GM21786 (cell line): Measurements from ENCODE around the gene PFKFB3.
"Not testable (repeated sequence)": the region's sequence is repeated elsewhere in the genome, so short reads cannot be mapped to it uniquely, and the experiment has no call there.

Experiments
- ATAC-seq: cut with Tn5 transposase; IDR thresholded peaks from one replicate; pipeline ENCODE4 v1.9.1; 2021; ENCODE audit not compliant: unreplicated experiment

PFKFB3 gene

DNA sequence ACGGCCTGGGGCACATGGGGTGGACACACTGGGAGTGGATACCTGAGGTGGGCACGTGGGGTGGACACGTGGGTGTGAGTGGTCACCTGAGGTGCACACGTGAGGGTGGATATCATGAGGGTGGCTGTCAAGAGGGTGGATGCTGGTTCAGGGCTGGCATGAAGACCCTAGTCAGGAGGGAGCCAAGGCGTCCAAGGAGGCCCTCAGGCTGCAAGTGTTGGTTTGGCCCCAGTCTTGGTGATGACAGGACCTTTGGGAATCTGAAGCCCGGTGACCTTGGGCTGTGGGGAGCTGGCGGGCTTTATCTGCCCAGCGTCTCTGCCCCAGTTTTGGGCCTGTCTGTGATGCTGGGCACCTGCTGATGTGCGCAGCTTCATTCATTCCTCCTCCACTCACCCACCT, 24.9 kb upstream of the PFKFB3 start:
- ATAC-seq: no peak

DNA sequence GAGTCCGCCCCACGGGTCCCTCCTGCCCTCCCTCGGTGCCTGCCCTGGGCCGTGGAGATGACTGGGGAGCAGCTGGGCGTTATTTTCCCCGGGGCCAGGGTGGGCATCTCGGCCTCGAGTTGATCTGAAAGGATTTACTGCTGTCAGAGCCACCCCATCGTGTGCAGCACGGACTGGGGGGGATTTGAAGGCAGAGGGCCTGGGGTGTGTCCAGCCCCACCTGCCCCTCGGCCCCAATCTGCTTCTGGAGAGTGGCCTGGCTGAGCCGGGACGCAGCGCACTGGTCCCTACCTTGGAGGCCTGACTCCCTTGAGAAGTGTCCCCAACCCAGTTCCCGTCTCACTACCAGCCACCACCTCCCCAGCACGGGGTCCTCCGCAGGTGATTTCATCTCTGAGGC, 24.2 kb upstream of the PFKFB3 start:
- no peak for ATAC-seq

DNA sequence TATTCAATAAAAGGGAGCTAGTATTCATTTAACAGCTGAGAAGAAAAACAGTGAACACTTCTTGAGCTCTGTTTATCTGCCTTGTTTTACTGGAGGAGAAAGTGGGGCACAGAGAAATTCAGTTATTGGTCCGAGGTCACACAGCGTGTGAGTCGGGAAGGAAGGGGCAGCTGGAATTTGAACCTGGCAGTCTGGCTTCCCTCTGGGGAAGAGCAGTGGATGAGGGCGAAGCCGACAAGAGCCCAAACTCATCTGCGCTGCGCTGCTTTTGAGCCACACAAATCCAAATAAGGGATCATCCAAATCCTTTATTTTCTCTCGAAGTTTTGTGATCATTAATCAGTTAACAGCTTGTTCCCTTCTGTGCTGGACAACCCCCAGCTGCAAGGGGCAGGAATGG, 23.7 kb upstream of the PFKFB3 start:
- no peak for ATAC-seq

DNA sequence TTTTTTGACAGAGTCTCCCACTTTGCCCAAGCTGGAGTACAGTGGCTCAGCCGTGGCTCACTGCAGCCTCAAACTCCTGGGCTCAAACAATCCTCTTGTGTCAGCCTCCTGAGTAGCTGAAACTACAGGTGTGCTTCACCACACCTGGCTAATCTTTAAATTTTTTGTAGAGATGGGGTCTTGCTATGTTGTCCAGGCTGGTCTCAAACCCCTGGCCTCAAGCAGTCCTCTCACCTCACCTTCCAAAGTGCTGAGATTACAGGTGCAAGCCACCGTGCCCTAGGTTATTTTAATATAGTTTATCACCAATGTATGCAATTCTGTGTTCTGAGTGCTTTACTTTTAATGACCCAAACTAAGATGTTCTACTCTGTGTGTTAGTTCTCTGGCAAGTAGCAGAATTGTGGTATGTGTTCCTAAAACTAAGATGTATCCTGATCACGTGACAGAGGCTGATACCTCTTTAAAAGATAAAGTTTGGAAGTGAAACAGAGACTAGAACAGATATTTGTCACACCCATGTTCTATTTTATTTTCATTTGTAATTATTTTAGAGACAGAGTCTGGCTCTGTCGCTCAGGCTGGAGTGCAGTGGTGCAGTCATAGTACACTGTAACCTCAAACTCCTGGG, 22.1 kb upstream of the PFKFB3 start:
- no peak for ATAC-seq

DNA sequence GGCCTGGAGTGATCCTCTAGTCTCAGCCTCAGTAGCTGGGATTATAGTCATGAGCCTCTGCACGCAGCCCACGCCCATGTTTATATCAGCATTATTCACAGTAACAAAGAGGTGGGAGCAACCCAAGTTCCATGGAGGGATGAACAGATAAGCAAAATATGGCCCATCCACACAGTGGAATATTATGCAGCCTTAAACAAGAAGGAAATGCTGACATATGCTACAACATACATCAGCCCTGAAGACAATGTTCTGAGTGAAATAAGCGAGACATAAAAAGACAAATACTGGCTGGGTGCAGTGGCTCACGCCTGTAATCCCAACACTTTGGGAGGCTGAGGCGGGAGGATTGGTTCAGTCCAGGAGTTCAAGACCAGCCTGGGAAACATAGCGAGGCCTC, 21.5 kb upstream of the PFKFB3 start:
- no peak for ATAC-seq

DNA sequence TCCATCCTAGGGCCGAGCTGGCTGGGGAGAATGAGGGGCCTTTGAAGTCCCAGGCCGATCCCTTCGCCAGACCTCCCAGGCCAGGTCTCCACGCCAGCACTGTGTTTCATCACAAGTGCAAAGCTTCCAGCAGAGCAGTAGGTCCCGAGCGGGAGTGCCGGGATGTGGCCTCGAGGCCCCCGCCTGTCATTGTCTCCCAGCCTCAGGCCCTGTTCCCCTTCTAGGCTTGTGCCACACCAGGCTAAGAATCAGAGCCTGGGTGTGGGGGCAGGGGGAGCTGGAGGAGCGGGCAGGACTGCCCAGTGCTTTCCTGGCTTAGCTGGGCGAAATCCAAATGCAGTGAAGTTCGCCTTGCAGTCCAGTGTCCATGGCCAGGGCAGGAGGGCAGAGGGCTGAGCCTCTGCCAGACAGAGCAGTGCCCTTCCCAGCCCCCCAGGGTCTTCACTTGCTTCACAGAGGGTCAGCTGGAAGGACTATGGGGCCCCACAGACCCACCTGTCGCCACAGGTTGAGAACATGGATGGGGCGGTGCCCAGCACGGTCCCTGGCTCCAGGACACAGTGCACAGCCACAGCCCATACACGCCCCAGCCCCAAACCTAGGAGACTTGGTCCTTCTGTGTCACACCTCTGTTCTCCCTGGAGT, 20.2 kb upstream of the PFKFB3 start:
- ATAC-seq: no peak

DNA sequence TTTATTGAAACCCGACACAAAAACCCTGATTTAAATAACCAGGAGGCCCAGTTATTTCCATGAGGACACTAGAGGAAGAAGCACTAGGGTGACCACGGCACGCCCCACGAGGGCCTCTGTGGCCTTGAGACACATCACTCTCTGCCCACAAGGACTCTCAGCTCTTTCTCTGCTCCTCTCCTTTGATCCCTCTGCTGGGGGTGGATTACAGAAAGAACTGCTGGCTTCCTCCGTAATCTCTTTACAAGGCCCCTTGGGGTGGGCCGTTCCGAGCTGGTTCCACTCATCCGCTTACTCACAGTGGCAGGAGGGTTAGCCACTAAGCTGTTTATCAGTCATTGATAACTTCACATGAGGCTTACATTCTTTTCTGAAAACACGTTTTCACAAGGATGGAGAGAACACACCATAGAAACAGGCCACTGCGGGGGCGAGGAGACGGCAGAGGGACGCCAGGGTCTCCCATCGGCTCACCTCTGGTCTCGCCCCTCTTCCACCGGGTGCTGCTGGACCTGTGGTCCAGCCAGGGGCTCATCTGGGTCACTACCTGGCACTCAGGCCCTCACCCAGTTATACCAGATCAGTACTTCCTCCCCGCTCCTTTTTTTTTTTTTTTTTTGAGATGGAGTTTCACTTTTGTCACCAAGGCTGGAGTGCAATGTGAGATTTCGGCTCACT, 17.6 kb upstream of the PFKFB3 start:
- ATAC-seq: no peak

DNA sequence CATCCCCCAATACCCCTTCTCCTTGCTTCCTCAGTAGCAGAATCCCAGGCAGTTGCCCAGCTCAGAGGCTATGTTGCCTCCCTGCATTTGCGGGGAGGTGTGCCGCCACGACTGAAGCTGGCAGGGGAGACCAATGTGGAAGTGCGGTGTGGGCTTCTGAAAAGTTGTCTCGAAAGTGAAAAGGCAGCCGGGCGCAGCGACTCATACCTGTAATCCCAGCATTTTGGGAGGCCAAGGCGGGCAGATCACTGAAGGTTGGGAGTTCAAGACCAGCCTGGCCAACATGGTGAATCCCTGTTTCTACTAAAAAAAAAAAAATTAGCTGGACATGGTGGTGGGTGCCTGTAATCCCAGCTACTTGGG, 15.9 kb upstream of the PFKFB3 start:
- ATAC-seq: no peak

DNA sequence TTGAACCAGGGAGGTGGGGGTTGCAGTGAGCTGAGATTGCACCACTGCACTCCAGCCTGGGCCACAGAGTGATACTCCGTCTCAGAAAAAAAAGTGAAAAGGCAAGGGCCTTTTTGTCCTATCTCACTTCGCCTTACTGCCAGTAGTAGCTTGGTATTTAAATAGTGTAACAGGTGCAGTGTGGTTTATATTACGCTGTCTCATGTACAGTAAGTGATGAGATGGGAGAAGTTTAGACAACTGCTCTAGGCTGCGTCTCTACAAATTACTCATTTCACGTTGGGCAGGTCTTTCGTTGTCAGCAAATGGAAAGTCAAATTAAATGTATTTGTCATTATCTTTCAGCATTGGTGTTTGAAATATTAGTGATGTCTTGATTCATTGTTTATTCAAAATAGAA, 15.5 kb upstream of the PFKFB3 start:
- ATAC-seq: no peak

DNA sequence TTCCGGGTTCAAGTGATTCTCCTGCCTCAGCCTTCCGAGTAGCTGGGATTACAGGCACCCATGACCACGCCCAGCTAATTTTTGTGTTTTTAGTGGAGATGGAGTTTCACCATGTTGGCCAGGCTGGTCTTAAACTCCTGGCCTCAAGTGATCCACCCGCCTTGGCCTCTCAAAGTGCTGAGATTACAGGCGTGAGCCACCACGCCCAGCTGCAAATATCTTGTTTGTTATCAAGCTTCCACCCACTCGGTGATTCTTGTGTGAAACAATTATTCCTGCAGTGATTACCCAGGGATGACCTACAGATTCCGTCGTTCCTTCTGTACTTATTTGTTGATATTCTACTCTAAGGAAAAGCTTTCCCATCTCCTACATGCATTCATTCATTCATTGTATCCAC, 12.7 kb upstream of the PFKFB3 start:
- ATAC-seq: not testable (repeated sequence)

DNA sequence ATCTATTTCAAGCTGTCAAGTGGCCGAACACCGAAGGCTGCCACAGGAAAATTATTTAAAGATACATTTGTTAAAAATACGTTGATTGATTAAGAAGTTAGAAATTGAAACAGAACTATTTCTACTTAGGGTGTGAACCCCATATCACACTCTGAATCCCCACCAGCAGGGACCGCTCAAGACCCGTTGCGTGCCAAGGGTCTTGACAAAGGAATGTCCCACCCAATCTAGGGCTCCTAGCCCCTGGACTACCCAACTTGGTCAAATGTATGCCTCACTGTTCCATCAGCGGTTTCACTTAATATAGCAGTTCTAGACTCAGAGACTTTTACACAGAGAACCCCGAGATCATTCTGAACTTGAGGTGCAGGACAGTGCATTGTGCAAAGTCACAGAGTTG, 11.6 kb upstream of the PFKFB3 start:
- ATAC-seq: no peak

DNA sequence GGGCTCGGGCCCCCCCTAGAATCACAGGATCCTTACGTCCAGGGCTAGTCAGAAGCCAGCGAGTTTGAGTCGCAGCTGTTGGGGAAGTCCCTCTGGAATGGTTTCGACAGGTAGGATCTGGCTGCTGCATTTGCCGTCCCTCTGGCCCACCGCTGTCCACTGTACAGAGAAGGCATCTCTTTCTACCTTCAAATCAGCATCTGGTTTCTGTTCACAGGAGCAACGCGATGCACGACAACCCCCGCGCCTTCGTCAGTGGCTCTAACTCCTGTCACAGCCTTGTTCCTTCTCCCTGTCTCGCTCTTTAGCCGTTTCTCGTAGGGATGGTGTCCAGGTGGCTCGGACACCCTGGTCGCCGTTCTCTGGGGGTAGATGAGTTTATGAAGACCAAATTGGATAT, 11.2 kb upstream of the PFKFB3 start:
- no peak for ATAC-seq

DNA sequence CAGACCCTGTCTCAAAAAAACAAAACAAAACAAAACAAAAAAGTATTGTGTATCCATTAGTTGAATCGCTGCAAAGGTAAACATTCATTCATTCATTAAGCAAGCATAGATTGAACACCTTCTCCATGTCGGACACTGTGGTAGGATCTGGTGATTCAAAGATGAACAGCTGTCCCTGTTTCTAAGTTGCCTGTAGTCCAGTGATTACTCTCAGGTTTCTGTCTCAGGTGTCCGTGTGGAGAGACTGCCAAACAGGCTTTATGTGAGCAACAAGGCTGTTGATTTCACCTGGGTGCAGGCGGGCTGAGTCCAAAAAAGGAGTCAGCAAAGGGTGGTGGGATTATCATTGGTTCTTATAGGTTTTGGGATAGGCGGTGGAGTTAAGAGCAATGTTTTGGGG, 9.4 kb upstream of the PFKFB3 start:
- not testable (repeated sequence) for ATAC-seq

DNA sequence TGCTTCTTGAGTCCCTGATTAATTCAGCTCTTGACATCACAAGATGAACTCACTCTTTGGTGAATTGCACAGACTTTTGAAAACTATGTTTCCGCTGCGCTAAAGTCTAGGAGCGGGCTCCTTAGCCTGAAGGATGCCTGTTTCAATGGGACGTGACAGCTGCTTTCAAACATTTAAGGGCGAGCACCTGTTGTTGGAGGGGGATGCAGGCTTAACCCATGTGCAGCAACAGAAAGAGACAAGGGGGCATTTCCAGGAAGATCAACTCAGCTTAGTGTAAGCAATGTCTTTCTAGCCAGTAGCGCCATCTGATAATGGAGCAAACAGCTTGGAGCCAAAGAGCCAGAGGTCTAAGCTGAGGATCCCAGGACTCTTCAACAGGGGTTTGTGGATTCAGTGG, 8.4 kb upstream of the PFKFB3 start:
- ATAC-seq: no peak

DNA sequence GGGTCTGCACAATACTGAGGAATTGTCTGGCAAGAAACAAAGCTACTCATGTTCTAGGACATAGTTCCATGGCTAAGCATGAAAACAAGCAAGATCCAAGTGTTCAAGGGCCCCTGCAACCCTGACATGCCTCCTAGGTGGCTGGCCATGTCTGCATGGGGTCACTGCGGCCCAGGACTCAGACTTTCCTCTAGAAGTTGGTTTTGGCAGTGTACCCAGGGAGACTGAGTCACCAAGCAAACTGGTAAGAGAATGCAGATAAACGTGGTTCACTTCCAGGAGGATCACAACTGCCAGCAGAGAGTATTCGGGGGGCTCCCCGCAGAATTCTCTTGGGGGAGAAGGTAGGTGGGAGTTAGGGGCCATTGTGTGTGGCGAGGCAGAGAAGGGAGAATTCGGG, 7.4 kb upstream of the PFKFB3 start:
- ATAC-seq: no peak

DNA sequence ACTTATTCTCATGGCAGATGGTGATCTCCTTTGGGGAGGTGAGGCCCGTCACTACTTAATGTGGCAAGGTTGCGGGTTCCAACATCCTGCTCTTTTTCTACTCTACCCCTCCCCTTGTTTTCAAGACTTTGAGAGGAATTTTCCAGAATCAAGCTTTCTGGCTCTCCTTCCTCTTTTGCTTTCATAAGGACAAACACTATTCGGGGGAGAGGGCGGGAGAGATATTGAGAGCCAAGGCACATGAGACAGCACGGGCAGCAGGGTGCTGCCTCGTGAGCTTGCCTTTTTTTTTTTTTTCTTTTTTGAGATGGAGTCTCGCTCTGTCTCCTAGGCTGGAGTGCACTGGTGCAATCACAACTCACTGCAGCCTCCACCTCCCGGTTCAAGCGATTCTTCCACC, 6.9 kb upstream of the PFKFB3 start:
- no peak for ATAC-seq

DNA sequence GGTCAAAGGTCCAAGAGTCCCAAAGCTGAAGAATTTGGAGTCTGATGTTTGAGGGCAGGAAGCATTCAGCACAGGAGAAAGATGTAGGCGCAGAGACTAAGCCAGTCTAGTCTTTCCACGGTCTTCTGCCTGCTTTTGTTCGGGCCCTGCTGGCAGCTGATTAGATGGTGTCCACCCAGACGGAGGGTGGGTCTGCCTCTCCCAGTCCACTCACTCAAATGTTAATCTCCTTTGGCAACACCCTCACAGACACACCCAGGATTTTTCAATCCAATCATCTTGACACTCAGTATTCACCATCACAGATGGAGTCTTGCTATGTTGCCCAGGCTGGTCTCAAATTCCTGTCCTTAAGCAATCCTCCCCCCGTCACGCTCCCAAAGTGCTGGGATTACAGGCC, 6.2 kb upstream of the PFKFB3 start:
- ATAC-seq: not testable (repeated sequence)

DNA sequence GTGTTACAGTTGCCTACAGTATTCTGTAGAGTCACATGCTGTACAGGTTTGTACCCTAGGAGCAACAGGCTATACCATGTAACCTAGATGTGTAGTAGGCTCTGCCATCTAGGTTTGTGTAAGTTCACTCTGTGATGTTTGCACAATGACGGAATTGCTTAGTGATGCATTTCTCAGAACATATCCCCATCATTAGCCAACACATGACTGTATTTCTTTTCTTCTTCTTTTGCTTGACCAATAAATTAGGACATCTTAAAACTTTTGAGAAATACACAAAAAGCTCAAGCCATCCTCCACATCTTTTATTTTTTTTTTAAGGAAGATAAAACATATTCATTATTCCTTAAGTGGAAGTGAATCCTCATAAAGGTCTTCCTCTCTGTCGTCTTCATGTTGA, 5.4 kb upstream of the PFKFB3 start:
- no peak for ATAC-seq

DNA sequence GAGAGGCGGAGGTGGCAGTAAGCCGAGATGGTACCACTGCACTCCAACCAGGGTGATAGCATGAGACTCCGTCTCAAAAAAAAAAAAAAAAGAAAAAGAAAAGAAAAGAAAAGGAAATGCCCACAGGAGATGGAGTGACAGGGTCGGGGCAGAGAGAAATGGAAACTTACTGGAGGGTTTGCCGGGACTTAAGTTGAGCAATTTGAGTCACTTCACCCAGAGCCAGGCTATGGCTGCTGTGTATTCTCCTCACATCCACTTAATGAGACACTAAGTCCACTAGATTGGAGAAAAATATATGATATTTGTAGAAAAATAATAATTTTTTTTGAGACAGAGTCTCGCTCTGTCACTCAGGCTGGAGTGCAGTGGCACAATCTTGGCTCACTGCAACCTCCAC, 4.6 kb upstream of the PFKFB3 start:
- no peak for ATAC-seq

DNA sequence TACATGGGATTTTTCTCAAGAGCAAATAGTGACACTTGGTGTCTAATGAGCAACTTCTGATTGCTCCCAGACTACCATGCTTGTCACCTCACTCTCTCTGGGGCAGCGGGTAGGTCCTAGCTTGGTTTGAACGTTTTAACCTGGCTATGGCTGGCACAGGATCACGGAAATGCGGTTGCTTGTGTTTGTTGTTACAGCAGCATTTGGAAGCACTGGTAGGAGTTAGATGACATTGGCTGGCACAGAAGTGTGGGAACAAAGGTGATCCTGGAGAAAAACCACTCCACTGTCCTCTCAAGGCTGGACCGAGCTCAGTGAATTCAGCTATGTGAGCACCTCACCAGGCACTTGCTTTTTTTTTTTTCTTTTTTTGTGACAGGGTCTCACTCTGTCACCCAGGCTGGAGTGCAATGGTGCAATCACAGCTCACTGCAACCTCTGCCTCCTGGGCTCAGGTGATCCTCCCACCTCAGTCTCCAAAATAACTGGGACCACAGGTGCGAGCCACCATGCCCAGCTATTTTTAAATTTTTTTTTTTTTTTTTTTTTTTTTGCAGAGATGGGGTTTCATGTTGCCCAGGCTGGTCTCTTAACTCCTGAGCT, 3.5 kb upstream of the PFKFB3 start:
- ATAC-seq: no peak

DNA sequence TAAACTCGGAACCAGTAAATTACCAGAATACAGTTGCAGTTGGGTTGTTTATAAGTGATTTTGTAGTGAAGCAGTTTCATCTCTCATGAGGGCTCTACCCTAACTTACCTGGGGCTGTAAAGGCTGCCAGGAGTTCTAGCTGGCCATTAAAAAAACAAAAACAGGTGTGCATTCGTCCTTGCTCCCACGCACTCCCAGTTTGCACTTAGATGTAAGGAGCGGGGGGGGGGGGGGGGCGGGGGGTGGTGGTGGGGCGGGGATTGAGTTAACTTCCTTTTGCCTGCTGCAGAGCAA, 2.3 kb upstream of the PFKFB3 start:
- ATAC-seq: no peak

DNA sequence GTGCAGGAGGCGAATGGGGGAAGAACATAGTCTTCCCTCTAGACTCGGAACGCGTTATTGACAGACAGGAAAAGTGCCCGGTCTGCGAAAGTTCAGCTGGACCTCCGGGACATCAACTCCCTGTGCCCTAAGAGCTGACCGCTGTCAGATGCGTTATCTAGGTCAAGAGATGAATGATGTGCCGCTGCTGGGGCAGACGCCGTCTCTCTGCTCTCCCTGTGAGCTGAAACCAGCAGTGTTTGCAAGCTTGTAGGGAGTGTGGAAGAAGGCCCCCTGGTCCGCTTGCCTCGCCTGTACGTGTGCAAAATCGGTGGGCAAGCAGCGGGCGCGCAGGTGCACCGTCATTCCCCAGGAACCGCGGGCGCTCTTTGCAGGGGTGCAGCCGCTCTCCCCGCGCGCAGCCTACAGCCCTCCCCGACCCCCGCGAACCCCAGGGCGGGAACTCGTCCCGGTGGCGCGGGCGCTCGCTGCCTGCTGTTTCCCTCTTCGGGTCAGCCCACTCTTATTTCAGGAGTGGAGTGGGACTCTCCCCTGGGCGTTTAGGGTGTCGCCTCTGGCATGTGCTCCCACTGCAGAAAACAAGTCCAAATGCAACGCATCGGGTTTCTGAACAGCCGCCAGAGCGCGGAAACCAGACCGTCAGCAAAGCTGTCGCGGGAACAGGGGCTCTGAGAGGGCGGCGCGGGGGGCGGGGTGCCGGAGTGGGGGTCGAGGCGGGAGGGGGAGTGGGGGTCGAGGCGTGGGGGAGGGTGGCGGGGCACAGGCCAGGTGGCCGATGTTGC, 1.8 kb upstream of the PFKFB3 start:
- no peak for ATAC-seq
